ENCODE data around the gene ZBTB8B. TPM values are rescaled to one million over a fixed set of nuclear protein-coding genes. Genes with fewer than 3 reads are reported as not detected.
"Not testable (repeated sequence)": the region's sequence is repeated elsewhere in the genome, so short reads cannot be mapped to it uniquely, and the experiment has no call there.

ZBTB8B gene
- total and polyA plus RNA-seq, 9 donors, result under 0.01 to 0.18 (median 0.10) TPM

DNA sequence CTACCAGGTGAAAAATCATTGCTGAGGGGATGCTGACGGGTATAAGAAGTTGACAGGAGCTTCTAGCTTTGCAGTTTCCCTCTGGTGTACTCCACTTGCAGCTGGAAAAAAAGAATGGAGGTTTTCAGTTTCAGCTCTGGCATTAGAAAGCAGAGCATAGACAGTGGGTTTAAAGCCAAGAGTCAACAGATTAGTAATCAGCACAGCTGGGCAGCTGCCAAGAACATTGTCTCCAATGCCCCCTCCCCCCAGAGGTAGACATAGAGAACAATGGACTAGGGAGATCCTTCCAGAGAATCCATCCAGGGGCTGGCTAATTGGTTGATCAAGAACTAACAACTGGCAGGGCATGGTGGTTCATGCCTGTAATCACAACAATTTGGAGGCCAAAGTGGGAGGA, 10.1 kb upstream of the ZBTB8B start:
- 31 to 63% (median 43%) methylated on average over 1 of the region's 1 CpG for WGBS, 3 donors
- no peak overlapping the region for H3K4me3 ChIP-seq
- intact Hi-C loops (cut with DNase I), result no loop called here
- TF ChIP-seq EP300 (IDR thresholded peaks at IDR 0.05) (no peak), POLR2A (IDR thresholded peaks at IDR 0.05) (no peak)
- TF ChIP-seq, protein P1, sequence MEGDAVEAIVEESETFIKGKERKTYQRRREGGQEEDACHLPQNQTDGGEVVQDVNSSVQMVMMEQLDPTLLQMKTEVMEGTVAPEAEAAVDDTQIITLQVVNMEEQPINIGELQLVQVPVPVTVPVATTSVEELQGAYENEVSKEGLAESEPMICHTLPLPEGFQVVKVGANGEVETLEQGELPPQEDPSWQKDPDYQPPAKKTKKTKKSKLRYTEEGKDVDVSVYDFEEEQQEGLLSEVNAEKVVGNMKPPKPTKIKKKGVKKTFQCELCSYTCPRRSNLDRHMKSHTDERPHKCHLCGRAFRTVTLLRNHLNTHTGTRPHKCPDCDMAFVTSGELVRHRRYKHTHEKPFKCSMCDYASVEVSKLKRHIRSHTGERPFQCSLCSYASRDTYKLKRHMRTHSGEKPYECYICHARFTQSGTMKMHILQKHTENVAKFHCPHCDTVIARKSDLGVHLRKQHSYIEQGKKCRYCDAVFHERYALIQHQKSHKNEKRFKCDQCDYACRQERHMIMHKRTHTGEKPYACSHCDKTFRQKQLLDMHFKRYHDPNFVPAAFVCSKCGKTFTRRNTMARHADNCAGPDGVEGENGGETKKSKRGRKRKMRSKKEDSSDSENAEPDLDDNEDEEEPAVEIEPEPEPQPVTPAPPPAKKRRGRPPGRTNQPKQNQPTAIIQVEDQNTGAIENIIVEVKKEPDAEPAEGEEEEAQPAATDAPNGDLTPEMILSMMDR (IDR thresholded peaks at IDR 0.05), result no peak
- H3K27ac ChIP-seq, result no peak overlapping the region
- no peaks in the 10 kb centered on the region for H3K36me3 ChIP-seq
- no peaks in the 10 kb centered on the region for H3K9me3 ChIP-seq
- no peak for DNase-seq
- no peaks in the 10 kb centered on the region for H3K4me1 ChIP-seq (ENCODE audit: insufficient read depth)
- H3K27me3 ChIP-seq, result no peaks in the 10 kb centered on the region

DNA sequence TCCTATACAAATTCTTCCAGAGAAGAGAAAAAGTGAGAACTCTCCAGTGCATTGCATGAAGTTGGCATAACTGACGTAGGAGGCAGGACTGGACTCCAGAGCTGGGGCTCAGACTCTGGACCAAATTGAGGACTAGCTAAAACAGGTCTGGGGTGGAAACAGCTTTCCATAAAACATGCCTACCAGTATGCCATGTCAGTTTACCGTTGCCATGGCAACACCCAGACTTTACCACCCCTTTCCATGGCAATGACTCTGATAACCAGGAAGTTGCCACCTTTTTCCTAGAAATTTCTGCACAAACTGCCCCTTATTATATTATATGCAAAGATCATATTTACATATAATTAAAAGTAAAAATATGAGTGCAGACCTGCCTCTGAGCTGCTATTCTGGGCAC, 8.9 kb upstream of the ZBTB8B start:
- no peaks in the 10 kb centered on the region for H3K36me3 ChIP-seq
- no peaks in the 10 kb centered on the region for H3K27me3 ChIP-seq
- WGBS, 3 donors, result 83 to 90% (median 90%) methylated on average over 2 of the region's 2 CpGs
- no peak overlapping the region for H3K27ac ChIP-seq
- intact Hi-C loops (cut with DNase I), result no loop called here
- DNase-seq, result no peak
- TF ChIP-seq, protein P1 (IDR thresholded peaks at IDR 0.05), result no peak
- no peak for TF ChIP-seq POLR2A (IDR thresholded peaks at IDR 0.05)
- TF ChIP-seq EP300 (IDR thresholded peaks at IDR 0.05), result no peak
- H3K4me3 ChIP-seq, result no peak overlapping the region
- H3K4me1 ChIP-seq (ENCODE audit: insufficient read depth), result no peaks in the 10 kb centered on the region
- H3K9me3 ChIP-seq, result no peaks in the 10 kb centered on the region

DNA sequence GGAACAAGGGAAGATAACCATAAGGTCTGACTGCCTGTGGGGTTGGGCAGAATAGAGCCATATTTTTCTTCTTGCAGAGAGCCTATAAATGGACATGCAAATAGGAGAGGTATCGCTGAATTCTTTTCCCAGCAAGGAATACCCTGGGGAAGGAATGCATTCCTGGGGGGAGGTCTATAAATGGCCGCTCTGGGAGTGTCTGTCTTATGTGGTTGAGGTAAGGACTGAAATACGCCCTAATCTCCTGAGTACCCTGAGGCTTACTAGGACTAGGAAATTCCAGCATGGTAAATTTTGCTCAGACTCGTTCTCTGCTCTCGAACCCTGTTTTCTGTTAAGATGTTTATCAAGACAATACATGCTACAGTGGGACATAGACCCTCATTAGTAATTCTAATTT, 6.1 kb upstream of the ZBTB8B start:
- H3K4me3 ChIP-seq; H3K36me3 ChIP-seq; H3K27ac ChIP-seq; DNase-seq; H3K4me1 ChIP-seq (ENCODE audit: insufficient read depth); H3K27me3 ChIP-seq; H3K9me3 ChIP-seq; intact Hi-C loops (cut with DNase I): not testable (repeated sequence)
- 90 to 96% (median 91%) methylated on average over 5 of the region's 5 CpGs for WGBS, 3 donors

DNA sequence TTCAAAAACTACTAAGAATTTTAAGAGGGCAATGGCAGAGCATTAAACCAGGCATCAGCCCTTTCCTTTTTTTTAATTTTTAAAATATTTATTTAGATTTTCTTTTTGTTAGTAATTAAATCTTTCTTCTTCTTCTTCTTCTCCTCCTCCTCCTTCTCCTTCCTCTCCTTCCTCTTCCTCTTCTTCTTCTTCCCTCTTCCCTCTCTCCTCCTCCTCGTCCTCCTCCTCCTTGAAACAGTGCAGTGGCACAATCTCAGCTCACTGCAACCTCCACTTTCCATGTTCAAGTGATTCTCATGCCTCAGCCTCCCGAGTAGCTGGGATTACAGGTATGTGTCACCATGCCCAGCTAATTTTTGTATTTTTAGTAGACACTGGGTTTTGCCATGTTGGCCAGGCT, 1.9 kb upstream of the ZBTB8B start:
- intact Hi-C loops (cut with DNase I); H3K27me3 ChIP-seq; H3K4me3 ChIP-seq; H3K9me3 ChIP-seq; H3K36me3 ChIP-seq; H3K27ac ChIP-seq; H3K4me1 ChIP-seq (ENCODE audit: insufficient read depth); DNase-seq: not testable (repeated sequence)
- 84 to 93% (median 86%) methylated on average over 2 of the region's 2 CpGs for WGBS, 3 donors

DNA sequence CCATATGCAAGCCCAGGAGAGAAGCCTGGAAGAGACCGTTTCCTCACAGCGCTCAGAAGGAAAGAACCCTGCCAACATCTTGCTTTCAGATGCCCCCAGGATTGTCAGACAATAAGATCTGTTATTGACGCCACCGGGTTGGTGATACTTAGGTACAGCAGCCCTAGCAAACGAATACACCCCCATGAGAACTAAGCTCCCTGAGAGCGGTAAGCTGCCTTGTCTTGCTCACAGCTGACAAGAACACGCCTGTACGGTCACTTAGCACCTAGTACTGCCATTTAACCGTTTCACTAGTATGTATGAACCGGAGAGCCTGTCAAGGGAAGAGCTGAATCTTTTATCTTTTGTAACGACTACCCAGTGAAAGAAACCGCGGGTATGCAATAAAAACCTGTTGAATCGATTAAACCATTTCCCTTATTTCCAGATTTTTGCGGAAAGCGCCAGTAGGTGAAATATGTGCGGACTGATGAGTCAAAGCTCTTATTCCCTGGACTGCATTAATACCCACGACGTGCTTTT, 619 bp upstream of the ZBTB8B start:
- no peak for TF ChIP-seq EP300 (IDR thresholded peaks at IDR 0.05)
- TF ChIP-seq, protein P1 (IDR thresholded peaks at IDR 0.05), result no peak
- TF ChIP-seq POLR2A (IDR thresholded peaks at IDR 0.05), result no peak
- Histone ChIP-seq H3K4me1 (ENCODE audit: insufficient read depth) (peaks cover 8% of the 10 kb centered on the region), H3K27ac (no peak overlapping the region), H3K27me3 (no peaks in the 10 kb centered on the region), H3K4me3 (peak overlapping the region; percentile 42), H3K9me3 (no peaks in the 10 kb centered on the region), H3K36me3 (no peaks in the 10 kb centered on the region)
- intact Hi-C loops (cut with DNase I), result no loop called here
- WGBS, 3 donors, result 3 to 4% (median 3%) methylated on average over 19 of the region's 19 CpGs
- DNase-seq, result no peak

DNA sequence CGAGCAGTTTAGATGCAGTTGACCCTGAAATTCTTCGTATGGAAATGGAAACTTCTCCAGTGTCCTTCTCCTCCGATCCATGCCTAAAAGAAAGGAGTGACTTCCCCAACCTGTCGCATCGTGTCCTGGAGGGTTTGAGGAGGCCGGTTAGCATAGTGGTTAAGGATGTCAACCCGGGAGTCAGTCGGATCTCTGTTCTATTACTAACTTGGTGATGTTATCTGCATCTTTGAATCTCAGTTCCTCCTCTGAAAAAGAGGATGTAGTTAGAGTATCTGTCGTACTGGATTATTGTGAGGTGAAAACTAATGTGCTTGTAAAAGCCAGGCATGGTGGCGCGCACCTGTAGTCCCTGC, 684 bp downstream of the ZBTB8B start:
- Histone ChIP-seq H3K4me1 (ENCODE audit: insufficient read depth) (peaks cover 8% of the 10 kb centered on the region), H3K36me3 (no peaks in the 10 kb centered on the region), H3K27me3 (no peaks in the 10 kb centered on the region), H3K4me3 (peak overlapping the region; percentile 42), H3K27ac (no peak overlapping the region), H3K9me3 (no peaks in the 10 kb centered on the region)
- TF ChIP-seq POLR2A (IDR thresholded peaks at IDR 0.05) (no peak), EP300 (IDR thresholded peaks at IDR 0.05) (no peak)
- TF ChIP-seq, protein P1 (IDR thresholded peaks at IDR 0.05), result no peak
- no peak for DNase-seq
- intact Hi-C loops (cut with DNase I), result no loop called here
- WGBS, 3 donors, result 28 to 31% (median 30%) methylated on average over 11 of the region's 11 CpGs
